Activated naive CD8-positive, alpha-beta T cell treated with anti-CD3 and anti-CD28 coated beads for 36 hours (primary cell): ENCODE measurements around the gene LIMCH1. TPM values are rescaled to one million over a fixed set of nuclear protein-coding genes. Genes with fewer than 3 reads are reported as not detected.

ENCODE experiments used
- DNase-seq: peaks from one replicate; pipeline ENCODE4 v3.0.0; 2021
- H3K27ac Mint-ChIP-seq: one replicate; pipeline ENCODE4 v1.8.0; 2022; ENCODE audit warnings: mild to moderate bottlenecking, moderate library complexity, mixed read lengths
- H3K27me3 Mint-ChIP-seq: one replicate; pipeline ENCODE4 v1.8.0; 2022; ENCODE audit warnings: mild to moderate bottlenecking, mixed read lengths
- H3K36me3 Mint-ChIP-seq: one replicate; pipeline ENCODE4 v1.8.0; 2021; ENCODE audit warnings: mild to moderate bottlenecking, mixed read lengths
- H3K4me1 Mint-ChIP-seq: one replicate; pipeline ENCODE4 v1.8.0; 2021; ENCODE audit warnings: mixed read lengths
- H3K4me3 Mint-ChIP-seq: one replicate; pipeline ENCODE4 v1.8.0; 2022; ENCODE audit warnings: mild to moderate bottlenecking, moderate library complexity, mixed read lengths
- H3K9me3 Mint-ChIP-seq: one replicate; pipeline ENCODE4 v1.8.0; 2022; ENCODE audit warnings: mixed read lengths
- total RNA-seq, 2 experiments: library from RNA; stranded (reverse); gene quantifications; one replicate each; pipeline ENCODE4 v1.2.3, GENCODE V29; 2021

Gene LIMCH1
- total RNA-seq, 2 experiments from 2014 or later, result not detected

GRCh38 chr4:41539711-41540110, 1.8 kb downstream of the LIMCH1 start:
- Mint-ChIP-seq H3K27ac (no peak overlapping the region), H3K27me3 (no peaks in the 10 kb centered on the region), H3K4me1 (no peaks in the 10 kb centered on the region), H3K4me3 (no peak overlapping the region), H3K36me3 (no peaks in the 10 kb centered on the region), H3K9me3 (no peaks in the 10 kb centered on the region)
- no peak for DNase-seq

GRCh38 chr4:41540687-41541086, 2.7 kb downstream of the LIMCH1 start:
- Mint-ChIP-seq H3K27ac (no peak overlapping the region), H3K9me3 (no peaks in the 10 kb centered on the region), H3K36me3 (no peaks in the 10 kb centered on the region), H3K4me1 (no peaks in the 10 kb centered on the region), H3K4me3 (no peak overlapping the region), H3K27me3 (no peaks in the 10 kb centered on the region)
- no peak for DNase-seq

- Mint-ChIP-seq H3K27me3 (no peaks in the 10 kb centered on the region), H3K4me3 (no peak overlapping the region), H3K9me3 (no peaks in the 10 kb centered on the region), H3K27ac (no peak overlapping the region), H3K36me3 (no peaks in the 10 kb centered on the region), H3K4me1 (no peaks in the 10 kb centered on the region)
- no peak for DNase-seq
Observed at GRCh38 chr4:41541687-41542094, 3.7 kb downstream of the LIMCH1 start.

GRCh38 chr4:41542526-41543275, 4.7 kb downstream of the LIMCH1 start:
- no peaks in the 10 kb centered on the region for H3K4me1 Mint-ChIP-seq
- H3K27me3 Mint-ChIP-seq, result no peaks in the 10 kb centered on the region
- H3K27ac Mint-ChIP-seq, result no peak overlapping the region
- H3K36me3 Mint-ChIP-seq, result no peaks in the 10 kb centered on the region
- no peaks in the 10 kb centered on the region for H3K9me3 Mint-ChIP-seq
- DNase-seq, result no peak
- no peak overlapping the region for H3K4me3 Mint-ChIP-seq

GRCh38 chr4:41545238-41545637, 7.3 kb downstream of the LIMCH1 start:
- no peaks in the 10 kb centered on the region for H3K4me1 Mint-ChIP-seq
- H3K36me3 Mint-ChIP-seq, result no peaks in the 10 kb centered on the region
- H3K4me3 Mint-ChIP-seq, result no peak overlapping the region

GRCh38 chr4:41546638-41547037, 8.7 kb downstream of the LIMCH1 start:
- no peak for DNase-seq
- H3K4me1 Mint-ChIP-seq, result no peaks in the 10 kb centered on the region
- no peaks in the 10 kb centered on the region for H3K27me3 Mint-ChIP-seq
- H3K27ac Mint-ChIP-seq, result no peak overlapping the region
- H3K4me3 Mint-ChIP-seq, result no peak overlapping the region
- H3K36me3 Mint-ChIP-seq, result no peaks in the 10 kb centered on the region
- H3K9me3 Mint-ChIP-seq, result no peaks in the 10 kb centered on the region

More at GRCh38 chr4:41545238-41545637, 7.3 kb downstream of the LIMCH1 start:
- no peaks in the 10 kb centered on the region for H3K9me3 Mint-ChIP-seq
- DNase-seq, result no peak
- H3K27me3 Mint-ChIP-seq, result no peaks in the 10 kb centered on the region
- H3K27ac Mint-ChIP-seq, result no peak overlapping the region

- no peaks in the 10 kb centered on the region for H3K4me1 Mint-ChIP-seq
- DNase-seq, result no peak
- H3K4me3 Mint-ChIP-seq, result no peak overlapping the region
- no peak overlapping the region for H3K27ac Mint-ChIP-seq
- no peaks in the 10 kb centered on the region for H3K27me3 Mint-ChIP-seq
- H3K9me3 Mint-ChIP-seq, result no peaks in the 10 kb centered on the region
- no peaks in the 10 kb centered on the region for H3K36me3 Mint-ChIP-seq
Observed at GRCh38 chr4:41548305-41548880, 10.4 kb downstream of the LIMCH1 start.

- H3K36me3 Mint-ChIP-seq, result no peaks in the 10 kb centered on the region
- no peaks in the 10 kb centered on the region for H3K27me3 Mint-ChIP-seq
- DNase-seq, result no peak
- no peaks in the 10 kb centered on the region for H3K9me3 Mint-ChIP-seq
- H3K4me3 Mint-ChIP-seq, result no peak overlapping the region
- H3K4me1 Mint-ChIP-seq, result no peaks in the 10 kb centered on the region
- H3K27ac Mint-ChIP-seq, result no peak overlapping the region
Observed at GRCh38 chr4:41549478-41549877, 11.5 kb downstream of the LIMCH1 start.

- Mint-ChIP-seq H3K27ac (no peak overlapping the region), H3K9me3 (no peaks in the 10 kb centered on the region), H3K27me3 (no peaks in the 10 kb centered on the region), H3K4me3 (no peak overlapping the region), H3K36me3 (no peaks in the 10 kb centered on the region), H3K4me1 (no peaks in the 10 kb centered on the region)
- no peak for DNase-seq
Observed at GRCh38 chr4:41550308-41550707, 12.4 kb downstream of the LIMCH1 start.

- Mint-ChIP-seq H3K4me3 (no peak overlapping the region), H3K27me3 (no peaks in the 10 kb centered on the region), H3K27ac (no peak overlapping the region), H3K9me3 (no peaks in the 10 kb centered on the region), H3K4me1 (no peaks in the 10 kb centered on the region), H3K36me3 (no peaks in the 10 kb centered on the region)
- DNase-seq, result no peak
Observed at GRCh38 chr4:41551536-41551935, 13.6 kb downstream of the LIMCH1 start.

- no peak overlapping the region for H3K27ac Mint-ChIP-seq
- peaks cover 3% of the 10 kb centered on the region for H3K27me3 Mint-ChIP-seq
- DNase-seq, result no peak
- H3K9me3 Mint-ChIP-seq, result no peaks in the 10 kb centered on the region
- no peaks in the 10 kb centered on the region for H3K4me1 Mint-ChIP-seq
- no peaks in the 10 kb centered on the region for H3K36me3 Mint-ChIP-seq
- H3K4me3 Mint-ChIP-seq, result no peak overlapping the region
Observed at GRCh38 chr4:41554905-41555304, 16.9 kb downstream of the LIMCH1 start.

GRCh38 chr4:41556526-41556925, 18.6 kb downstream of the LIMCH1 start:
- no peaks in the 10 kb centered on the region for H3K4me1 Mint-ChIP-seq
- H3K9me3 Mint-ChIP-seq, result no peaks in the 10 kb centered on the region
- peaks cover 3% of the 10 kb centered on the region for H3K27me3 Mint-ChIP-seq
- no peaks in the 10 kb centered on the region for H3K36me3 Mint-ChIP-seq
- no peak for DNase-seq
- H3K4me3 Mint-ChIP-seq, result no peak overlapping the region
- H3K27ac Mint-ChIP-seq, result no peak overlapping the region

GRCh38 chr4:41559940-41560516, 22.1 kb downstream of the LIMCH1 start:
- H3K4me3 Mint-ChIP-seq, result no peak overlapping the region
- H3K36me3 Mint-ChIP-seq, result no peaks in the 10 kb centered on the region
- no peak overlapping the region for H3K27ac Mint-ChIP-seq
- H3K9me3 Mint-ChIP-seq, result no peaks in the 10 kb centered on the region
- no peak for DNase-seq
- H3K4me1 Mint-ChIP-seq, result no peaks in the 10 kb centered on the region
- H3K27me3 Mint-ChIP-seq, result peaks cover 14% of the 10 kb centered on the region

- no peaks in the 10 kb centered on the region for H3K4me1 Mint-ChIP-seq
- no peak overlapping the region for H3K4me3 Mint-ChIP-seq
Observed at GRCh38 chr4:41561244-41561643, 23.3 kb downstream of the LIMCH1 start.

GRCh38 chr4:41567186-41567585, 29.2 kb downstream of the LIMCH1 start:
- Mint-ChIP-seq H3K27me3 (peaks cover 11% of the 10 kb centered on the region), H3K4me3 (no peak overlapping the region), H3K36me3 (no peaks in the 10 kb centered on the region), H3K9me3 (no peaks in the 10 kb centered on the region), H3K4me1 (no peaks in the 10 kb centered on the region), H3K27ac (no peak overlapping the region)
- DNase-seq, result no peak

More at GRCh38 chr4:41561244-41561643, 23.3 kb downstream of the LIMCH1 start:
- Mint-ChIP-seq H3K9me3 (no peaks in the 10 kb centered on the region), H3K27ac (no peak overlapping the region), H3K27me3 (peaks cover 14% of the 10 kb centered on the region), H3K36me3 (no peaks in the 10 kb centered on the region)
- DNase-seq, result no peak

- Mint-ChIP-seq H3K27me3 (peaks cover 11% of the 10 kb centered on the region), H3K27ac (no peak overlapping the region), H3K9me3 (no peaks in the 10 kb centered on the region), H3K4me3 (no peak overlapping the region), H3K36me3 (no peaks in the 10 kb centered on the region), H3K4me1 (no peaks in the 10 kb centered on the region)
- no peak for DNase-seq
Observed at GRCh38 chr4:41568363-41568762, 30.4 kb downstream of the LIMCH1 start.
